ENCODE measurements around the gene DMD.

DNA sequence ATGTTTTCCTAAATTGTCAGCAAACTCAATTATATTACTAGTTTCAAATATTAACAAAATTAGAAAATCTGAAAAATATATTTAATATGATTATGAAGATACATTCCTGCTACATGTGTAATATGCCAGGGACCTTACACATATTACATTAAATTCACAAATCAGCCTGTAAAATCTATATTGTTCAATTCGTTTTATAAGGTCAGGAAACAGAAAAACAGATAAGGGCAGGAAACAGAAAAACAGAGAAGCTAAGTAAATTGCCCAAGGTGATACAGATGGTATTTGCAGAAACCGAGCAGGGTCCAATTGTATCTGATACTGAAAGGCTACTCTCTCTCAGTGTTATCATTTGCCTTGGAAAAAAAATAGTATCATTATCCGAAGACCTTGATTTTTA is 739.0 kb downstream of the DMD start:
- no peak for TF ChIP-seq ZNF253 (CRISPR knock-in tag; IDR thresholded peaks at IDR 0.05; ENCODE audit: borderline replicate concordance)
- TF ChIP-seq BRCA1 (CRISPR knock-in tag; IDR thresholded peaks at IDR 0.05), result no peak
- TF ChIP-seq HDAC6 (IDR thresholded peaks at IDR 0.05; ENCODE audit: low read depth, low read length), result no peak
- no peak for TF ChIP-seq SRSF9 (IDR thresholded peaks at IDR 0.05; ENCODE audit: borderline replicate concordance, insufficient read depth, low read depth, low read length, poor library complexity, severe bottlenecking)
- TF ChIP-seq ZNF274 (CRISPR knock-in tag; IDR thresholded peaks at IDR 0.05), result no peak
- no peak for TF ChIP-seq BHLHE40 (IDR thresholded peaks at IDR 0.05; ENCODE audit: low read length)
- TF ChIP-seq, protein P1, sequence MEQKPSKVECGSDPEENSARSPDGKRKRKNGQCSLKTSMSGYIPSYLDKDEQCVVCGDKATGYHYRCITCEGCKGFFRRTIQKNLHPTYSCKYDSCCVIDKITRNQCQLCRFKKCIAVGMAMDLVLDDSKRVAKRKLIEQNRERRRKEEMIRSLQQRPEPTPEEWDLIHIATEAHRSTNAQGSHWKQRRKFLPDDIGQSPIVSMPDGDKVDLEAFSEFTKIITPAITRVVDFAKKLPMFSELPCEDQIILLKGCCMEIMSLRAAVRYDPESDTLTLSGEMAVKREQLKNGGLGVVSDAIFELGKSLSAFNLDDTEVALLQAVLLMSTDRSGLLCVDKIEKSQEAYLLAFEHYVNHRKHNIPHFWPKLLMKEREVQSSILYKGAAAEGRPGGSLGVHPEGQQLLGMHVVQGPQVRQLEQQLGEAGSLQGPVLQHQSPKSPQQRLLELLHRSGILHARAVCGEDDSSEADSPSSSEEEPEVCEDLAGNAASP (CRISPR knock-in tag; IDR thresholded peaks at IDR 0.05; ENCODE audit: borderline replicate concordance), result no peak
- TF ChIP-seq, protein P2, sequence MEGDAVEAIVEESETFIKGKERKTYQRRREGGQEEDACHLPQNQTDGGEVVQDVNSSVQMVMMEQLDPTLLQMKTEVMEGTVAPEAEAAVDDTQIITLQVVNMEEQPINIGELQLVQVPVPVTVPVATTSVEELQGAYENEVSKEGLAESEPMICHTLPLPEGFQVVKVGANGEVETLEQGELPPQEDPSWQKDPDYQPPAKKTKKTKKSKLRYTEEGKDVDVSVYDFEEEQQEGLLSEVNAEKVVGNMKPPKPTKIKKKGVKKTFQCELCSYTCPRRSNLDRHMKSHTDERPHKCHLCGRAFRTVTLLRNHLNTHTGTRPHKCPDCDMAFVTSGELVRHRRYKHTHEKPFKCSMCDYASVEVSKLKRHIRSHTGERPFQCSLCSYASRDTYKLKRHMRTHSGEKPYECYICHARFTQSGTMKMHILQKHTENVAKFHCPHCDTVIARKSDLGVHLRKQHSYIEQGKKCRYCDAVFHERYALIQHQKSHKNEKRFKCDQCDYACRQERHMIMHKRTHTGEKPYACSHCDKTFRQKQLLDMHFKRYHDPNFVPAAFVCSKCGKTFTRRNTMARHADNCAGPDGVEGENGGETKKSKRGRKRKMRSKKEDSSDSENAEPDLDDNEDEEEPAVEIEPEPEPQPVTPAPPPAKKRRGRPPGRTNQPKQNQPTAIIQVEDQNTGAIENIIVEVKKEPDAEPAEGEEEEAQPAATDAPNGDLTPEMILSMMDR (CRISPR knock-in tag; IDR thresholded peaks at IDR 0.05), result no peak

Measured in HepG2 (cell line).